ENCODE results near the gene SAMD4B. TPM values are rescaled to one million over a fixed set of nuclear protein-coding genes. Genes with fewer than 3 reads are reported as not detected.
A peak's percentile ranks its signal among the peaks of the same experiment; 100 is the strongest.

SAMD4B gene
- total and polyA plus RNA-seq, 10 of the 15 experiments (the other 5 are each of a cell fraction or from before 2014, with no cell fraction given), result 2.4 to 43.3 (median 23.9) TPM

DNA sequence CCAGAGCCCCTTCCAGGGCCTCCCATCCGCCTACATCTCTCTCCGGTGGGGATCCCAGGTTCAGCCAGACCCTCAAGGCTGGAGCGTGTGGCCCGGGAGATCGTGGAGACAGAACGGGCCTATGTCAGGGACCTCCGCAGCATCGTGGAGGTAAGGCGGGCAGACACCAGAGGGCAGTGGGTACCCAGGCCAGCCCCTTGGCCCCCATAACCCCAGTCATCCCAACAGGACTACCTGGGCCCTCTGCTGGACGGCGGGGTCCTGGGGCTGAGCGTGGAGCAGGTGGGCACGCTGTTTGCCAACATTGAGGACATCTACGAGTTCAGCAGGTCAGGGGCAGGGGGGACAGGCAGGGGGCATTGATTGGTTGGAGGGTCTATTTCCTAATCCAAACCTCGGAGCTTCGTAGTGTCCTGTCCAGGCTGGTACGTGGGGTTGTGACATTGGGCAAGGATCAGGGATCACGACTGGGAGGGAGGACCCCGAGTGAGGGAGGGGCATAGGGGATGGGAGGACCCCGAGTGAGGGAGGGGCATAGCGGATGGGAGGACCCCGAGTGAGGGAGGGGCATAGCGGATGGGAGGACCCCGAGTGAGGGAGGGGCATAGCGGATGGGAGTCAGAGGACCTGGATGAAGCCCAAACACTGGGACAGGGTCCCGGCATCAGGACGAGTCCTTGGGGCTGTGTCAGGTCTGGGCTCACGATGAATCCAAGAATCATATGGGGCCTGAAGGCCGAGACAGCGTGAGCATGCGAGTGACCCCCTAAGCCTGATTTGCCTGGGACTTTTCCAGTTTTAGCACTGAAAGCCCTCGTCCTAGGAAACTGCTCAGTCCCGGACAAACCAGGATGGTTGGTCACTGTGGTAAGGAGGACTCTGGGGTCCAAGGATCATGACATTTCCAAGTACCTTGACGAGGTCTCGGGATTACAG lies 73.2 kb downstream of the SAMD4B start:
- ChIA-PET CTCF (interaction anchor here (1.0 kb wide), 3 partner anchors 14 to 25 kb away, joined by 3 to 4 read pairs (median 4); no protein-coding TSS in a partner anchor), POLR2A (interaction anchor here (0.6 to 2.3 kb wide), 4 partner anchors 17 to 29 kb away, joined by 3 to 8 read pairs (median 5); no protein-coding TSS in a partner anchor), RAD21 (ENCODE audit: unreplicated experiment) (interaction anchor here (1.0 to 1.5 kb wide), 3 partner anchors 17 to 88 kb away, joined by 3 to 4 read pairs (median 3); partner anchors contain the start of gene RPS16), SMC1A (ENCODE audit: uncharacterized antibody, unreplicated experiment) (interaction anchor here (1.0 to 1.6 kb wide), 3 partner anchors 12 to 17 kb away, joined by 3 to 5 read pairs (median 4); no protein-coding TSS in a partner anchor)
- H3K9me3 ChIP-seq (replicated peaks; ENCODE audit: control insufficient read depth, insufficient read depth, low read length), result no peaks in the 10 kb centered on the region
- H3K4me3 ChIP-seq, result peak overlapping the region; percentile 98; the same call in 1 of the 2 replicates
- 92% methylated on average over 33 of the region's 35 CpGs for WGBS (ENCODE audit: insufficient coverage, insufficient replicate concordance, low lambda C conversion rate, missing lambda C conversion rate)
- FAIRE-seq, result no peak
- no peak overlapping the region for H3K9ac ChIP-seq (ENCODE audit: control insufficient read depth, insufficient read depth, low read length)
- ATAC-seq, result no peak
- TF ChIP-seq, protein P1, sequence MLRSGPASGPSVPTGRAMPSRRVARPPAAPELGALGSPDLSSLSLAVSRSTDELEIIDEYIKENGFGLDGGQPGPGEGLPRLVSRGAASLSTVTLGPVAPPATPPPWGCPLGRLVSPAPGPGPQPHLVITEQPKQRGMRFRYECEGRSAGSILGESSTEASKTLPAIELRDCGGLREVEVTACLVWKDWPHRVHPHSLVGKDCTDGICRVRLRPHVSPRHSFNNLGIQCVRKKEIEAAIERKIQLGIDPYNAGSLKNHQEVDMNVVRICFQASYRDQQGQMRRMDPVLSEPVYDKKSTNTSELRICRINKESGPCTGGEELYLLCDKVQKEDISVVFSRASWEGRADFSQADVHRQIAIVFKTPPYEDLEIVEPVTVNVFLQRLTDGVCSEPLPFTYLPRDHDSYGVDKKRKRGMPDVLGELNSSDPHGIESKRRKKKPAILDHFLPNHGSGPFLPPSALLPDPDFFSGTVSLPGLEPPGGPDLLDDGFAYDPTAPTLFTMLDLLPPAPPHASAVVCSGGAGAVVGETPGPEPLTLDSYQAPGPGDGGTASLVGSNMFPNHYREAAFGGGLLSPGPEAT (IDR thresholded peaks at IDR 0.05; ENCODE audit: low read depth), result no peak
- no peak for TF ChIP-seq CHD1 (IDR thresholded peaks at IDR 0.05; ENCODE audit: low read depth, low read length)
- TF ChIP-seq, protein P2, sequence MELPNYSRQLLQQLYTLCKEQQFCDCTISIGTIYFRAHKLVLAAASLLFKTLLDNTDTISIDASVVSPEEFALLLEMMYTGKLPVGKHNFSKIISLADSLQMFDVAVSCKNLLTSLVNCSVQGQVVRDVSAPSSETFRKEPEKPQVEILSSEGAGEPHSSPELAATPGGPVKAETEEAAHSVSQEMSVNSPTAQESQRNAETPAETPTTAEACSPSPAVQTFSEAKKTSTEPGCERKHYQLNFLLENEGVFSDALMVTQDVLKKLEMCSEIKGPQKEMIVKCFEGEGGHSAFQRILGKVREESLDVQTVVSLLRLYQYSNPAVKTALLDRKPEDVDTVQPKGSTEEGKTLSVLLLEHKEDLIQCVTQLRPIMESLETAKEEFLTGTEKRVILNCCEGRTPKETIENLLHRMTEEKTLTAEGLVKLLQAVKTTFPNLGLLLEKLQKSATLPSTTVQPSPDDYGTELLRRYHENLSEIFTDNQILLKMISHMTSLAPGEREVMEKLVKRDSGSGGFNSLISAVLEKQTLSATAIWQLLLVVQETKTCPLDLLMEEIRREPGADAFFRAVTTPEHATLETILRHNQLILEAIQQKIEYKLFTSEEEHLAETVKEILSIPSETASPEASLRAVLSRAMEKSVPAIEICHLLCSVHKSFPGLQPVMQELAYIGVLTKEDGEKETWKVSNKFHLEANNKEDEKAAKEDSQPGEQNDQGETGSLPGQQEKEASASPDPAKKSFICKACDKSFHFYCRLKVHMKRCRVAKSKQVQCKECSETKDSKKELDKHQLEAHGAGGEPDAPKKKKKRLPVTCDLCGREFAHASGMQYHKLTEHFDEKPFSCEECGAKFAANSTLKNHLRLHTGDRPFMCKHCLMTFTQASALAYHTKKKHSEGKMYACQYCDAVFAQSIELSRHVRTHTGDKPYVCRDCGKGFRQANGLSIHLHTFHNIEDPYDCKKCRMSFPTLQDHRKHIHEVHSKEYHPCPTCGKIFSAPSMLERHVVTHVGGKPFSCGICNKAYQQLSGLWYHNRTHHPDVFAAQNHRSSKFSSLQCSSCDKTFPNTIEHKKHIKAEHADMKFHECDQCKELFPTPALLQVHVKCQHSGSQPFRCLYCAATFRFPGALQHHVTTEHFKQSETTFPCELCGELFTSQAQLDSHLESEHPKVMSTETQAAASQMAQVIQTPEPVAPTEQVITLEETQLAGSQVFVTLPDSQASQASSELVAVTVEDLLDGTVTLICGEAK (IDR thresholded peaks at IDR 0.05; ENCODE audit: borderline replicate concordance), result no peak
- TF ChIP-seq, protein P3, sequence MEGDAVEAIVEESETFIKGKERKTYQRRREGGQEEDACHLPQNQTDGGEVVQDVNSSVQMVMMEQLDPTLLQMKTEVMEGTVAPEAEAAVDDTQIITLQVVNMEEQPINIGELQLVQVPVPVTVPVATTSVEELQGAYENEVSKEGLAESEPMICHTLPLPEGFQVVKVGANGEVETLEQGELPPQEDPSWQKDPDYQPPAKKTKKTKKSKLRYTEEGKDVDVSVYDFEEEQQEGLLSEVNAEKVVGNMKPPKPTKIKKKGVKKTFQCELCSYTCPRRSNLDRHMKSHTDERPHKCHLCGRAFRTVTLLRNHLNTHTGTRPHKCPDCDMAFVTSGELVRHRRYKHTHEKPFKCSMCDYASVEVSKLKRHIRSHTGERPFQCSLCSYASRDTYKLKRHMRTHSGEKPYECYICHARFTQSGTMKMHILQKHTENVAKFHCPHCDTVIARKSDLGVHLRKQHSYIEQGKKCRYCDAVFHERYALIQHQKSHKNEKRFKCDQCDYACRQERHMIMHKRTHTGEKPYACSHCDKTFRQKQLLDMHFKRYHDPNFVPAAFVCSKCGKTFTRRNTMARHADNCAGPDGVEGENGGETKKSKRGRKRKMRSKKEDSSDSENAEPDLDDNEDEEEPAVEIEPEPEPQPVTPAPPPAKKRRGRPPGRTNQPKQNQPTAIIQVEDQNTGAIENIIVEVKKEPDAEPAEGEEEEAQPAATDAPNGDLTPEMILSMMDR (IDR thresholded peaks at IDR 0.05 in 2 of 3, conservative IDR thresholded peaks at IDR 0.05 in 1 of 3; ENCODE audit: control insufficient read depth in 2 of 3, extremely low read depth in 1 of 3, insufficient read depth in 1 of 3, low read depth in 3 of 3, low read length in 3 of 3), result 0 out of 6 replicates have a peak, but pooled peaks of 1 of the 3 experiments have one; percentile 14
- TF ChIP-seq RUNX3 (IDR thresholded peaks at IDR 0.05; ENCODE audit: low read length), result no peak
- TF ChIP-seq, protein P4, sequence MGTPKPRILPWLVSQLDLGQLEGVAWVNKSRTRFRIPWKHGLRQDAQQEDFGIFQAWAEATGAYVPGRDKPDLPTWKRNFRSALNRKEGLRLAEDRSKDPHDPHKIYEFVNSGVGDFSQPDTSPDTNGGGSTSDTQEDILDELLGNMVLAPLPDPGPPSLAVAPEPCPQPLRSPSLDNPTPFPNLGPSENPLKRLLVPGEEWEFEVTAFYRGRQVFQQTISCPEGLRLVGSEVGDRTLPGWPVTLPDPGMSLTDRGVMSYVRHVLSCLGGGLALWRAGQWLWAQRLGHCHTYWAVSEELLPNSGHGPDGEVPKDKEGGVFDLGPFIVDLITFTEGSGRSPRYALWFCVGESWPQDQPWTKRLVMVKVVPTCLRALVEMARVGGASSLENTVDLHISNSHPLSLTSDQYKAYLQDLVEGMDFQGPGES (IDR thresholded peaks at IDR 0.05), result no peak
- TF ChIP-seq ZBED1 (IDR thresholded peaks at IDR 0.05; ENCODE audit: borderline replicate concordance), result no peak
- peaks cover 6 to 8% of the 10 kb centered on the region in 2 experiments; a peak in 3 of 4 replicates for H3K36me3 ChIP-seq (ENCODE audit: control insufficient read depth in 2 of 2, insufficient read depth in 2 of 2, low read length in 1 of 2)
- H4K20me1 ChIP-seq (ENCODE audit: control insufficient read depth, insufficient read depth), result no peaks in the 10 kb centered on the region
- H3K27ac ChIP-seq (ENCODE audit: control insufficient read depth, insufficient read depth), result no peak overlapping the region
- H3K27me3 ChIP-seq (replicated peaks in 1 of 2; ENCODE audit: control insufficient read depth in 2 of 2, insufficient read depth in 2 of 2, low read length in 1 of 2), result no peaks in the 10 kb centered on the region
- BruUV-seq (replicated peaks), result no TSS peak
- no peak for DNase-seq (ENCODE audit: low read depth, low spot score)
- in situ Hi-C loops (cut with MboI) (no loop called here), intact Hi-C loops (cut with micrococcal nuclease; ENCODE audit: unreplicated experiment) (loop anchor here (10.0 kb wide), 1 partner anchor 119 kb away; the partner anchor contains the start of gene EID2B)
- H3K79me2 ChIP-seq (ENCODE audit: control insufficient read depth, insufficient read depth, low read length), result peaks cover 27% of the 10 kb centered on the region
- peaks cover 12% of the 10 kb centered on the region for H3K4me1 ChIP-seq (ENCODE audit: control insufficient read depth, insufficient read depth, low read length)
- no peak overlapping the region for H2AFZ ChIP-seq (ENCODE audit: control insufficient read depth, low read depth, low read length)
- H3K4me2 ChIP-seq (ENCODE audit: control insufficient read depth, insufficient read depth), result peak overlapping the region; percentile 11; the same call in 1 of the 2 replicates
